ENCODE results near the gene AKAIN1.

Gene AKAIN1

DNA sequence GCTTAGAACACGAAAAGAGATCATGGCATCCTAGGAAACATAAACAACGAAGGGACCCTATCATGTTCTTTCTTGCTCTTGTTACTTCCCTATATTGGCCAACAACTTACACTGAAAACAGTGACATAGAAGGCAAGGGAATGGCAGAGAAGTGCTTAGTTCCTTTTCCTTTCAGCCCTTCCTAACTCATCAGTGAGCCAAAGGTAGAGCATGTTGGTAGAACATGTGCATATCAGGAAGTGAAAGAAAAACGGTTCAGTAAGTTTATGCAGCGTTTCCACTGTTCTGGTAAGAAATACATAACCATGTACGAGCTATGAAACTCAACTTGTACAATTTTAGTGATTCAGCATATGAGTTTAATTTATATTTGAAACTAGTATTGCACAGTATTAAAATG, 21.7 kb downstream of the AKAIN1 start:
- H3K27ac Mint-ChIP-seq, result no peak overlapping the region
- H3K36me3 Mint-ChIP-seq, result peaks cover 12% of the 10 kb centered on the region
- no peaks in the 10 kb centered on the region for H3K27me3 Mint-ChIP-seq
- no peak overlapping the region for H3K4me3 Mint-ChIP-seq
- peaks cover 10% of the 10 kb centered on the region for H3K9me3 Mint-ChIP-seq (ENCODE audit: low read depth)
- H3K4me1 Mint-ChIP-seq (ENCODE audit: low read depth), result peaks cover 14% of the 10 kb centered on the region

- H3K4me1 Mint-ChIP-seq (ENCODE audit: low read depth), result peaks cover 16% of the 10 kb centered on the region
- H3K27me3 Mint-ChIP-seq, result no peaks in the 10 kb centered on the region
- no peak overlapping the region for H3K4me3 Mint-ChIP-seq
- peaks cover 10% of the 10 kb centered on the region for H3K9me3 Mint-ChIP-seq (ENCODE audit: low read depth)
- H3K36me3 Mint-ChIP-seq, result peaks cover 12% of the 10 kb centered on the region
- H3K27ac Mint-ChIP-seq, result no peak overlapping the region
Measured at GRCh38 chr18:5173646-5174045, 23.4 kb downstream of the AKAIN1 start.

DNA sequence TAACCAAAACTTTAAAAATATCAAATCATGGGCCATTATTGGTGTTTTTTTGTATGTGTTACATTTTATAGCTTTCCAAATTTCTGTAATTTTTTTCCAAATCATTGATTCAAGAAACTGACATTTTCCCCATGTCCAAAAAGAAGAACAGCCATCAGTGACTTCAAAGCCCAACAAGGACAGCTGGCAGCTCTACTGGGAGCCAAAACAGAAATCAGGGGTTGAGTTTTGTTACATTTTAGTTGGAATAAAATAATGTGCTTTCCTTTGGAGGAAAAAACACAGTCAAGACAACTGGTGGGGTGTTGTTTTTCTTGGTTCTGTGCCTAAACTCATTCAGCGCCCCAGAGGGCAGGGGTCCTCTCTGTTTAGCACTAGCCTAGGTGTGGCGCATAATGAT, 23.8 kb downstream of the AKAIN1 start:
- peaks cover 10% of the 10 kb centered on the region for H3K9me3 Mint-ChIP-seq (ENCODE audit: low read depth)
- H3K4me1 Mint-ChIP-seq (ENCODE audit: low read depth), result peaks cover 16% of the 10 kb centered on the region
- H3K4me3 Mint-ChIP-seq, result no peak overlapping the region
- no peak overlapping the region for H3K27ac Mint-ChIP-seq
- peaks cover 12% of the 10 kb centered on the region for H3K36me3 Mint-ChIP-seq
- H3K27me3 Mint-ChIP-seq, result no peaks in the 10 kb centered on the region

DNA sequence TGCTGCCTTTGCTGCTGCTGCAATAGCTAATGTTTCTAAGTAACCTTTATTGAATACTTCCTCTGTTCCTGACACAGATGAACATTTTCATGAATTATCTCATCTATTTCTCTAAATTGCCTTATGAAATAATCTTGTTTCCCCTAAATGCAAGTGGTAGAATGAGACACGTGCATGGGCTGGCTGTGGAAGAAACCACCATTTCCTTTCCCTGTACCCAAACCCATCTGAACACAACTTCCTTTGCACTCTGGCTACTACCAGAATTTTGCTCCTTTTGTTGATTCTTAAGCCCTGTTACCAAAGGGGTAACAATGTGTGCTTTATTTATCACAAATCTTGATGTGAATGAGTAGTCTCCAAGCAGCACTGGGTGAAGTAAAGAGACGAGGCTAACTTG, 29.2 kb downstream of the AKAIN1 start:
- Mint-ChIP-seq H3K4me1 (ENCODE audit: low read depth) (peaks cover 33% of the 10 kb centered on the region), H3K27me3 (no peaks in the 10 kb centered on the region), H3K9me3 (ENCODE audit: low read depth) (peaks cover 10% of the 10 kb centered on the region), H3K27ac (peak overlapping the region; percentile 86), H3K36me3 (peaks cover 14% of the 10 kb centered on the region), H3K4me3 (peak overlapping the region; percentile 14)

- peak overlapping the region; percentile 61 for H3K27ac Mint-ChIP-seq
- H3K36me3 Mint-ChIP-seq, result peaks cover 12% of the 10 kb centered on the region
- peaks cover 34% of the 10 kb centered on the region for H3K4me1 Mint-ChIP-seq (ENCODE audit: low read depth)
- no peak overlapping the region for H3K4me3 Mint-ChIP-seq
- H3K9me3 Mint-ChIP-seq (ENCODE audit: low read depth), result peaks cover 8% of the 10 kb centered on the region
- no peaks in the 10 kb centered on the region for H3K27me3 Mint-ChIP-seq
Measured at GRCh38 chr18:5166606-5167280, 30.3 kb downstream of the AKAIN1 start.

- Mint-ChIP-seq H3K27ac (no peak overlapping the region), H3K9me3 (ENCODE audit: low read depth) (no peaks in the 10 kb centered on the region), H3K27me3 (no peaks in the 10 kb centered on the region), H3K4me3 (no peak overlapping the region), H3K36me3 (peaks cover 2% of the 10 kb centered on the region), H3K4me1 (ENCODE audit: low read depth) (peaks cover 47% of the 10 kb centered on the region)
Measured at GRCh38 chr18:5164903-5165302, 32.2 kb downstream of the AKAIN1 start.

GRCh38 chr18:5162111-5162510, 34.9 kb downstream of the AKAIN1 start:
- H3K9me3 Mint-ChIP-seq (ENCODE audit: low read depth), result no peaks in the 10 kb centered on the region
- no peaks in the 10 kb centered on the region for H3K27me3 Mint-ChIP-seq
- no peak overlapping the region for H3K27ac Mint-ChIP-seq
- H3K36me3 Mint-ChIP-seq, result peaks cover 2% of the 10 kb centered on the region
- H3K4me3 Mint-ChIP-seq, result no peak overlapping the region
- H3K4me1 Mint-ChIP-seq (ENCODE audit: low read depth), result peaks cover 49% of the 10 kb centered on the region

DNA sequence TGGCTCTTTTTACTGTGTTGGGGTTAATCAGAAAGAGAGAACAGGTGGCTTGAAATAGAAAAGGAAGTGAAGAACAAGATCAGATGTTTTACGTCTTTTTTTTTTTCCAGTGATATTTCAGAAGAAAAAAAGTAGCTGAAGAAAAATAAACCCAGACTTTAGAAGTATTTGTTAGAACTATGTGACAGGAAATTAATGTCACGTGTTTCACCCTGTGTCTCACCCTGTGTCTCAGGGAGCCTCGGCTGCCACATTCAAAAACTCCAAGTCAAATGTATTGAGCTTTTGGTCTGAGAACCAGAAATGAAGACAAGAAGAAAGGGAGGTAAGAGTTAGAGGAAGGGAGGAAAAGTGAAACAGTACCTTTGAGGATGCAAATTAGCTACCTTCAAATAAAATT, 38.0 kb downstream of the AKAIN1 start:
- Mint-ChIP-seq H3K36me3 (no peaks in the 10 kb centered on the region), H3K9me3 (ENCODE audit: low read depth) (no peaks in the 10 kb centered on the region), H3K27ac (peak overlapping the region; percentile 97), H3K27me3 (no peaks in the 10 kb centered on the region), H3K4me3 (peak overlapping the region; percentile 66), H3K4me1 (ENCODE audit: low read depth) (peaks cover 39% of the 10 kb centered on the region)

DNA sequence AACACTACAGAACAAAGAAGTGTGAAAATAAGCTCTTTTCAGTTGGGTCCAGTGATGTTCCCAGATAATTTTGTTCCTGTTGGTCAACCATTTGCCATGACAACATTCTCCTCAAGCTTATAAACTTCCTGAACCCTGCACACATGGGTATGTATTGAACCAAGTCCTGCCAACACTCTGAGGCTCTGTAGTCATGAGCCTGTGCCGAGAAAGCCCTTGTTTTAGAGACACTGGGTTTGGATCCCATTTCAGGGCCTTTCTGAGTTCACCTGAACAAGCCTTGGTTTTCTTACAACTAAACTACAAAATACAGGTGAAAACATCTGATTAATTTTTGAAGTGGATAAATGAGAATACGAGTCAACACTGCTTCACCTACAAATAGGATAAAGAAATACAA, 38.5 kb downstream of the AKAIN1 start:
- no peaks in the 10 kb centered on the region for H3K9me3 Mint-ChIP-seq (ENCODE audit: low read depth)
- no peaks in the 10 kb centered on the region for H3K36me3 Mint-ChIP-seq
- peak overlapping the region; percentile 17 for H3K4me3 Mint-ChIP-seq
- peaks cover 39% of the 10 kb centered on the region for H3K4me1 Mint-ChIP-seq (ENCODE audit: low read depth)
- no peaks in the 10 kb centered on the region for H3K27me3 Mint-ChIP-seq
- H3K27ac Mint-ChIP-seq, result peak overlapping the region; percentile 36

- Mint-ChIP-seq H3K27ac (peak overlapping the region; percentile 36), H3K4me1 (ENCODE audit: low read depth) (peaks cover 39% of the 10 kb centered on the region), H3K27me3 (no peaks in the 10 kb centered on the region), H3K9me3 (ENCODE audit: low read depth) (no peaks in the 10 kb centered on the region), H3K4me3 (peak overlapping the region; percentile 17), H3K36me3 (no peaks in the 10 kb centered on the region)
Measured at GRCh38 chr18:5158172-5158571, 38.9 kb downstream of the AKAIN1 start.

DNA sequence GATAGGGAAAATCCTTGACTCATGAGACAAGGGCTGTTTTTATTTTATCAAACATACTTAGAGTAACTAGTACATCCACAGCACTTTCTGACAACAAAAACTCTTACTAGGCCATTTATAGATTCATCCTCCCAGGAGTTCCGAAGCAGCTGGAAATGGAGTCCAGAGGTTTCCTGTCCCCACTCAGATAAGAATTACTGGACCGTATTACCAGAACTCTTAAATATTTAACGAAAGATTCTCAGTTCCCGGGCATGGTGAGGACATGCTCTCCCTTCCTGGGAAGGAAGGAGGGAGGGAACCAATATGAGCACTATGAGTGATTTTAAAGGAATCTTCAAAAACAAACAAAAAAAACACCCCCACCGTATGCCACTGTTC, 41.2 kb downstream of the AKAIN1 start:
- H3K27ac Mint-ChIP-seq, result no peak overlapping the region
- no peaks in the 10 kb centered on the region for H3K36me3 Mint-ChIP-seq

DNA sequence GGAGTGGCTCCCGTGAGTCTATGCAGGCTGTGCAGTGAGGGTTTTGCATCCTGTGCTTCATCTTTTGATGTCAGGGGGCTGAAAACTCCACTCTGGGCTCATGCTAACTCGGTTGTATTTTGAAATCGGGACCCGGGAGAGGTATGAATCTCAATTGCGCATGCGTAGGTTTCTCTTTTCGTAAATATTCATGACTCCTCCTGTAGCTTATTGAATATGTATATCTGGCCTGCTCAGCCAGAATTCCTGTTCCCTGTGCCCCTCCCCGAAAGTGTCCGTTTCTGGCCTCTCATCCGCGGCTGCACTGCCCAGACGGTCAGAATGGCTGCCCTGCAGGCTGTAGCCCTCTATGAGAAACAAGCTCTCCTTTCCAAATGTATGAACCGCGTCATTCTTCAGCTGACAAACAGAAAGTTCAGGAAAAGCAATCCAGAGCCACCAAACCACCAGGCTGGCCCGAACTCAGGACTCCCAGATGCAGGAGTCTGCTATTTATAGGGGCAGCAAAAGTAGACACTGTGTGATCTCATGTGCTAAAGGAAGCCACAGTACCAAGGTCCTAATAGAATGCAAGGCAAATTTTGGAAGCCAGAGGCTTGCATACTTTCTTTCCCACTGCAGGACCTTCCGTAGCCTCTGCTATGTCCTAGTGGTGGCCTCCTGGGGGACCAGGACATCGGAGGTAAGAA, 41.7 kb downstream of the AKAIN1 start:
- no peak overlapping the region for H3K27ac Mint-ChIP-seq

More for the DNA sequence above, 41.2 kb downstream of the AKAIN1 start:
- Mint-ChIP-seq H3K4me1 (ENCODE audit: low read depth) (peaks cover 34% of the 10 kb centered on the region), H3K27me3 (no peaks in the 10 kb centered on the region), H3K4me3 (no peak overlapping the region), H3K9me3 (ENCODE audit: low read depth) (no peaks in the 10 kb centered on the region)

GRCh38 chr18:5152343-5153020, 44.6 kb downstream of the AKAIN1 start:
- Mint-ChIP-seq H3K4me1 (ENCODE audit: low read depth) (peaks cover 3% of the 10 kb centered on the region), H3K27ac (no peak overlapping the region), H3K36me3 (peaks cover 2% of the 10 kb centered on the region), H3K9me3 (ENCODE audit: low read depth) (no peaks in the 10 kb centered on the region), H3K27me3 (no peaks in the 10 kb centered on the region), H3K4me3 (no peak overlapping the region)

More for the DNA sequence above, 41.7 kb downstream of the AKAIN1 start:
- Mint-ChIP-seq H3K9me3 (ENCODE audit: low read depth) (no peaks in the 10 kb centered on the region), H3K27me3 (no peaks in the 10 kb centered on the region), H3K36me3 (no peaks in the 10 kb centered on the region), H3K4me3 (no peak overlapping the region), H3K4me1 (ENCODE audit: low read depth) (peaks cover 29% of the 10 kb centered on the region)

DNA sequence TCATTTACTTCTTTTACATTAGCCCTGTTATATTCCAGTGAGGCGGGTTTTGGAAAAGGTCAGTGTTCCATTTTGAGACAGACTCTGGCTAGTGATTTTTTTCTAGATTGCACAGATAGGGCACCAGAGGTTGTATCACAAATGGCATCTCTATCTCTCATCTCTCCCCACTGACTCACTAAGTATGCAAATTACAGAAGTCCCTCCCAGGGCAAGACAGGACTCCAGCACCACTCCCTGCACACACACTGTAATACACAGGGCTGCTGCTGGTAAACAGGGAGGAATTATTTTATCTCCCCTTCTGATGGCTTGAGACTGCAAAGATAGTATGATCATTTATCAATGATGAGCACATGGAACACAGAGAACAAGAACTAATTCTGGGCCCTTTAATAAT, 46.2 kb downstream of the AKAIN1 start:
- Mint-ChIP-seq H3K27me3 (no peaks in the 10 kb centered on the region), H3K36me3 (peaks cover 3% of the 10 kb centered on the region), H3K4me3 (no peak overlapping the region)

DNA sequence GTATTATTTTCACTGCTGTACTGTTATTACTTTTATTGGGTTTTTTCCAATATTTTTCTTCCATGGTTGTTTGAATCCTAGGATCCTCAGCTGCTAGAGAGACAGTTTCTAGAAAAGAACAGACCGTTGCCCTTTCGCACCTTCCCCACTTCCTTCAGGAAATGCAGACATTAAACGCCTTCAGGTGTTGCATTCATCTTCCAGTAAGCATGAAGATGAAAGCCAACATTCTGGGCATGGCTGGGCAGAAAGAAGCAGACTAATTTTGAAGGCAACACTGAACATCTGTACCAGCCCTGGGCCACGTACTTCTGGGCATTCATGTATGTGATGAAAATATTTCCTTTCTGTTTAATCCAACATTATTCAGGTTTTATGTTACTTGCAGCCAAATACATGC, 51.0 kb downstream of the AKAIN1 start:
- H3K27me3 Mint-ChIP-seq, result no peaks in the 10 kb centered on the region
- H3K27ac Mint-ChIP-seq, result no peak overlapping the region
- peaks cover 3% of the 10 kb centered on the region for H3K36me3 Mint-ChIP-seq
- no peak overlapping the region for H3K4me3 Mint-ChIP-seq
- no peaks in the 10 kb centered on the region for H3K9me3 Mint-ChIP-seq (ENCODE audit: low read depth)
- H3K4me1 Mint-ChIP-seq (ENCODE audit: low read depth), result peaks cover 14% of the 10 kb centered on the region

More for the DNA sequence above, 46.2 kb downstream of the AKAIN1 start:
- H3K4me1 Mint-ChIP-seq (ENCODE audit: low read depth), result peaks cover 5% of the 10 kb centered on the region
- H3K9me3 Mint-ChIP-seq (ENCODE audit: low read depth), result no peaks in the 10 kb centered on the region
- H3K27ac Mint-ChIP-seq, result no peak overlapping the region

Data from activated naive CD8-positive, alpha-beta T cell (primary cell).